HG03432 (cell line): Measurements from ENCODE around the gene NOC2L.

Experiments used
- ATAC-seq: cut with Tn5 transposase; IDR thresholded peaks from one replicate; pipeline ENCODE4 v1.9.1; 2021; ENCODE audit warnings: mild to moderate bottlenecking, moderate library complexity; ENCODE audit not compliant: unreplicated experiment

NOC2L gene

DNA sequence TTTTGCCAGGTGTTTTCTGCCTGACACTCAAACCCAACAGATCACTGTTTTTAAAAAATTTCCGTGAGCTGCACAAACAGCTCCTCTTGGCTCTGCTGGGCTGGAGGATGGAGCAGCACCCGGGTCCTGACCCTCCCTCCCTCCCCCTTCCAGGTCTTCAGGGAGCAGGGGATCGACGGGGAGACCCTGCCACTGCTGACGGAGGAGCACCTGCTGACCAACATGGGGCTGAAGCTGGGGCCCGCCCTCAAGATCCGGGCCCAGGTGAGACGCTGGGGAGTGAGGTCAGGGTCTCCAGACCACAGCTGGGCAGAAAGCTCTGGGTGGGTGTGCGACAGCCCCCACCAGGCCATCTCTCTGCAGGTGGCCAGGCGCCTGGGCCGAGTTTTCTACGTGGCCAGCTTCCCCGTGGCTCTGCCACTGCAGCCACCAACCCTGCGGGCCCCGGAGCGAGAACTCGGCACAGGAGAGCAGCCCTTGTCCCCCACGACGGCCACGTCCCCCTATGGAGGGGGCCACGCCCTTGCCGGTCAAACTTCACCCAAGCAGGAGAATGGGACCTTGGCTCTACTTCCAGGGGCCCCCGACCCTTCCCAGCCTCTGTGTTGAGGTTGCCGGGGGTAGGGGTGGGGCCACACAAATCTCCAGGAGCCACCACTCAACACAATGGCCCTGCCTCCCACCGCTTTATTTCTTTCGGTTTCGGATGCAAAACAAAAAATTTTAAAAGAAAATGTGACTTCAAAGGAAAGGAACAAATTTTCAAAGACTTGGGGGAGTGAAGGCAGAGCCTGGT is 15.3 kb downstream of the NOC2L start:
- ATAC-seq, result no peak

DNA sequence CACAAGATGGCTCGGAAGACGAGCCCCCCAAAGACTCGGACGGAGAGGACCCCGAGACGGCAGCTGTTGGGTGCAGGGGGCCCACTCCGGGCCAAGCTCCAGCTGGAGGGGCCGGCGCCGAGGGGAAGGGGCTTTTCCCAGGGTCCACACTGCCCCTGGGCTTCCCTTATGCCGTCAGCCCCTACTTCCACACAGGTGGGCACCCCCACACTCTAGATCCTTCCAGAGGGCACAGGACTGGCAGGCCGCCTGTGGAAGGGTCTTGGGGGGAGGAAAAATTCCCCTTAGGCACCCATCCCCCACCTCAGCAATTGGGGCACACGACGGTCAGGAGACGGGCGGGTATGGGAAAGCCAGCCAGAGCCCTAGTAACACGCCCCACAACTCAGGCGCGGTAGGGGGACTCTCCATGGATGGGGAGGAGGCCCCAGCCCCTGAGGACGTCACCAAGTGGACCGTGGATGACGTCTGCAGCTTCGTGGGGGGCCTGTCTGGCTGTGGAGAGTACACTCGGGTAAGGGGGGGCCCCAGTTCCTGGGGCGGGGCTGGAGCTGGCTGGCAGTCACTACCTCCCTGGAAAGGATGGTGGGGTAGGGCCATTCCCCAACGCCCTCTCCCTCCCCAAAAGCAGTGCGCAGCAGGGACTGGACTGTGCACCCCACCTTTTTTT is 16.1 kb downstream of the NOC2L start:
- ATAC-seq, result no peak

DNA sequence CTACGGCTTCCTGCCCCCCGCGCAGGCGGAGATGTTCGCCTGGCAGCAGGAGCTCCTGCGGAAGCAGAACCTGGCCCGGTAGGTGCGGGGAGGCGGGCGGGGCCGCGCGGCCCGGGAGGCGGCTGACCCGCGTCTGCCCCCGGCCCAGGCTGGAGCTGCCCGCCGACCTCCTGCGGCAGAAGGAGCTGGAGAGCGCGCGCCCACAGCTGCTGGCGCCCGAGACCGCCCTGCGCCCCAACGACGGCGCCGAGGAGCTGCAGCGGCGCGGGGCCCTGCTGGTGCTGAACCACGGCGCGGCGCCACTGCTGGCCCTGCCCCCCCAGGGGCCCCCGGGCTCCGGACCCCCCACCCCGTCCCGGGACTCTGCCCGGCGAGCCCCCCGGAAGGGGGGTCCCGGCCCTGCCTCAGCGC is 16.6 kb downstream of the NOC2L start:
- no peak for ATAC-seq

DNA sequence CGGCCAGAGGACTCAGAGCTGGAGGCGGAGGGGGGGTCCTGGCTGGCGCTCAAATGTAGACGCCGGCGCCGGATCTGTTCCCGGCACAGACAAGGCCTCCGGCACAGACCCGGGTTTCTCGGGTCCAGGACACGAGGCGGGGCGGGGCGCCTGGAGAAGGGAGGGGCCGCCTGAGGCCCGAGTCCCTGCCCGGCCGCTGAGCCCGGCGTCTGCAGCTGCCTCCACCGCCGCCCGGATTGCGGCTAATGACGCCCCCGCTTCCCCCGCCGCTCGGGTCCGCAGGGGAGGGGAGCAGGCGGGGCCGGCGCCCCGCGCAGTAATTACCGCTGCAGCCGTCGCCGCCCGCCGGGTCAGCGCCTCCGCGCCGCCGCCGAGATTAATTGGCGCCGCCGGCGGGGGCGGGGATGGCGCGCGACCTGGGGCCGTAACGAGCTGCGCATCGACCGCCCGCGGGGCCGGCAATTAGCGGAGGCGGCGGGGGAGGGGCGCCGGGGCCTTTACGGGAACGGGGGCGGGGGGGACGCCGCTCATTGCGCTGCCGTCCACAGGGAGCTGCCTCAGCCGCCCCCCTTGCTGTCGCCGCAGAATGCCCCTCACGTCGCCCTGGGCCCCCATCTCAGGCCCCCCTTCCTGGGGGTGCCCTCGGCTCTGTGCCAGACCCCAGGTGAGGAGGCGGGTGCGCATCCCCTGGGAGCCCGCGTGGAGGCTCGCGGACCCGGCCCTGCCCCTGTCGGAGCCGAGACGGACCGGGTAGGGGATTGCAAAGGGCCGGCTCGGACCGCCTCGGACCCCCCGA is 17.3 kb downstream of the NOC2L start:
- no peak for ATAC-seq

DNA sequence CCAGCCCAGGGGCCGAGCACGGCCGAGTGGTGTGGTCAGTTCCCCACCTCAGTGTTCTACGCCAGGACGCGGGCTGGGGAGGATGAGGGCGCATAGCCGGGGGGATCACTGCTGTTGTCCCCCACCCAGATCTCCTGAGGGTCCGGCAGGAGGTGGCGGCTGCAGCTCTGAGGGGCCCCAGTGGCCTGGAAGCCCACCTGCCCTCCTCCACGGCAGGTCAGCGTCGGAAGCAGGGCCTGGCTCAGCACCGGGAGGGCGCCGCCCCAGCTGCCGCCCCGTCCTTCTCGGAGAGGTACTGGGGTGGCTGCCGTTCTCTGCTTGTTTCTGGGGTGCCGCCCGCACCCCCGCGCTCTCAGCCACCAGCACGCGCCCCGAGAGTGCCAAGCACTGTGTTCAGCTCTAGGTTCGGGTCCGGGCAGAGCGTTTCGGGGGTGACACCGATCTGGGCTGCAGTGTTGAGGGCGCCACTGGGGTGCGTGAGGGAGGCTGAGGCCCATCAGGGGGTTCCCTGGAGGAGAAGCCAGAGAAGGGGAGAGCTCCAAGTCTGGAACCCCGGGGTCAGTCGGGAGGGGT is 18.0 kb downstream of the NOC2L start:
- ATAC-seq, result no peak

DNA sequence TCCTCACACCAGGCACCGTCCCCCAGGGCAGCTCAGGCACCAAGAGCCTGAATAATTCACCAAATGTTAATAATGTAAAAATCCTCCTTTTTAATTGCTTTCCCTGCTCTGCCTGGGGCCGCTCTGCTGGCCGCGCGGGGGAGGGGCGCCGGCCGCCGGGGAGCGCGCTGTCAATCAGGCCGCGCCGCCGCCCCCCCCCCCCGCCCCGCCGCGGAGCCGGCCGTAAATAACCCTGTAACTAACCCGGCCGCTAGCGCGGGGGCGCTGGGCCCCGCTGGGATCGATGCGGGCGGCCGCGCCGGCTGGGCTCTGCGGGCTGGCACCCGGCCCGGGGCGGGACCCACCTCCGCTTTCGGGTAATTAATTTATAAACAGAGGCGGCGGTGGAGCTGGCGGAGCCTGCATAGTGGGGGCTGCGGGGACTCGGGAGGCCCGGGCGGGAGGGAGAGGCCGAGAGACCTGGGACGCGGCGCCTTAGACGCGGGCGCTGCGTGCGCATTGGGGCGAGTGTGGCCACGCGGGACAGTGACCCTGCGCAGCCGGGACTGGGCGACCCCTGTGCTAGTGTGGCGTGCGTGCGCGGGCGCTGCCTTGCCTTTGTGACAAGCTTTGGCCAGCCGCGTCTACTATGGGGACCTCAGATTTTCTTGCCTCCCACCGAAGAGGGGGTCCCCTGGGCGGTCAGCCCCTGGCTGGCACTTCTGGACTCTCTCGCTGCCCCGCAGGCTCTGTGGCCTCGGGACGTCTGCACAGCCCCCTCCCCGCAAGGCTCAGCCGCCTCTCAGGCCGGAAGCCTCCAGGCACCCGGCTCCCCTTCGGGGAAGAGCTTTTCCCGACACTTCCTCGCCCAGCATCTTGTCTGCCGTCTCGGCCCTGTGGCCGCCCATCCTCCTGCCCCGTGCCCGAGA is 18.7 kb downstream of the NOC2L start:
- ATAC-seq, result no peak

DNA sequence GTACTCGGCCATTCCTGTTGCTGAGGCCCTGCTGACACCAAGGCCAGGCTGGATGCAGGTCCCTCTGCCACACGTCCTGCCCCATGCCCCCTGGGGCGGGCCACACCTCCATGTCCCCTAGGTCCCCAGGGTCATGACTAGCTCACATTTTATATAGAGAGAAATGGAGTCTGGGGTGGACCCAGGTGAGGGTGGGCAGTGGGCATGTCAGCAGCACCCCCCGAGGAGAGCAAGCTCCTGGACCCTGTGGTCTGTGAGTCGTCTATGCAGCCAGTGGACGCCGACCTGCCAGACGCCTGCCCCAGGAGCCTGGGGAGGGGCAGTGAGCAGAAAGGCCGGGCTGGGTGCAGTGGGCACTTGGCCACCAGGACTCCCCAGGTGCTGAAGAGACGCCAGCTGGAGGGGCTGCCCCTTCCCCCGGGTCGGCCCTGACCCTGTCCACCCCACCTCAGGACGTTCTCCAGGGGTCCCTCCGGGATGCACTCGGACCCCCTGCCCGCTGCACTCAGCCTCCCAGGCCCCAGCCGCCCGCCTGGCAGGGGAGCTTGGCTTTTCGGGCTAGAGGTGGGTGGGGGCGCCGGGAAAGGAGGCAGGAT is 19.4 kb downstream of the NOC2L start:
- ATAC-seq, result no peak

DNA sequence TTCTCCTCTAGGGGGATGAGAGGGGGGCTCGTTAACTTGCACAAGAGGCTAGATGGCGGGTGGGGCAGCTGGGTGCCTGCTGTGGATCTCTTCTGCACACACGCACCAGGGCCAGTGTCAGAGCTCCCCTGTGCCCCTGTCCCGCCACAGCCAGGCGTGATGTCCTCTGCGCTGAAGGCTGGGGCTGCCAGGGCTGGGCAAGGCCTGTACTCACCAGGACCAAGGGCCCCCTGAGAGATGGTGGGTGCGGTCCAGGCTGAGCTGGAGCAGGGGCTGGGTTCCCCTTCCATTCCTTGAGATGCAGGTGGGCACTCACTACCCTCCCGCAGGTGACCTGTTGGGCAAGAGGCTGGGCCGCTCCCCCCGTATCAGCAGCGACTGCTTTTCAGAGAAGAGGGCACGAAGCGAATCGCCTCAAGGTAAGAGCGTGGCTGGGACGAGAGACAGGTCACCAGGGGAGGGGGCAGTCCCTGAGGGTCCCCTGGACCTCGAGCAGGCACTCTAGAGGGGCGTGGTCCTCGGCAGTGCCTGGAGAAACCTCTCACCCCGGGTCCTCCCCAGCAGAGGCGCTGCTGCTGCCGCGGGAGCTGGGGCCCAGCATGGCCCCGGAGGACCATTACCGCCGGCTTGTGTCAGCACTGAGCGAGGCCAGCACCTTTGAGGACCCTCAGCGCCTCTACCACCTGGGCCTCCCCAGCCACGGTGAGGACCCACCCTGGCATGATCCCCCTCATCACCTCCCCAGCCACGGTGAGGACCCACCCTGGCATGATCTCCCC is 20.2 kb downstream of the NOC2L start:
- ATAC-seq, result no peak

DNA sequence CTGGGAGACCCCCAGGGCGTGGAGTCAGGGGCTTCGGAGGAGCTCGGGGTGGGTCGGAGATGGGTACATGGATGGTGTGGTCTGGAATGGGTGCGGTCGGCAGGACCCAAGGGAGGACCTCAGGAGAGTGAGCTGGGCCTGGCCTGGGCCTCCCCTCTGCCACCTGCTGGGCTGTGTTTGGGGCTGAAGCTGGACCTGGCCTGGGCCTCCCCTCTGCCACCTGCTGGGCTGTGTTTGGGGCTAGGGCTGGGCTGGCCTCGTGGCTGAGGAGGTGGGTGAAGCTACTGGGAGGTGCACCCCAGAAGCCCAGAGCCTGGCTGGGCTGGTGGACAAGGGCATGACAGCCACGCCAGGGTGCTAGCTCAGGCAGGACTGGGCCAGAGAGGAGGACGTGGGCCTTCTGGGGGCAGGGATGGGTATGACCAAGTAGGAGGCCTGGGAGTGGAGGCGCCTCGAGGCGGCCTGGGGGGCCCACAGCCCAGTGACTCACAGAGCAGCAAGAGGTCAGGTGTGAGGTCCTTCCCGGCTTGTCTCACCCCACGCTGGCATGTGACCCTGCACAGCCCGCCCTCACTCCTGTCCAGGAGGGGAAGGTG is 20.9 kb downstream of the NOC2L start:
- no peak for ATAC-seq

DNA sequence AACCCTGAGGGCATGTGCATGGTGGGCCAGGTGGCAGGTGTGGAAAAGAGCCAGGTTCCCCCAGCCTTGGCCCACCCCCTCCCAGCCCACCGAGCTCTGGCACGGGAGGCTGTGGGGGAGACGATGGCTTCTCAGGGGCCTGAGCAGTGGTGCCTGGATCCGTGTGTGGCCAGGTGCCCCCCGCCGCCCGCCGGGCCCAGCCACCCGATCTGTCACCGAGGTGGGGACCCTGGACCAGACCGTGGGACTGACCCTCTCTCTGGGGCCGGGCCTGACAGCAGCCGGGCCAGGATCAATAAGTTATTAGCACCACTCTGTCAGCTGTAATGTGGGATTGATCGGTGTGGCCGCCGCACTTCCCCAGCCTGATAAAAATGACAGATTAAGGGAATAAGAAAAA is 21.5 kb downstream of the NOC2L start:
- ATAC-seq, result no peak

DNA sequence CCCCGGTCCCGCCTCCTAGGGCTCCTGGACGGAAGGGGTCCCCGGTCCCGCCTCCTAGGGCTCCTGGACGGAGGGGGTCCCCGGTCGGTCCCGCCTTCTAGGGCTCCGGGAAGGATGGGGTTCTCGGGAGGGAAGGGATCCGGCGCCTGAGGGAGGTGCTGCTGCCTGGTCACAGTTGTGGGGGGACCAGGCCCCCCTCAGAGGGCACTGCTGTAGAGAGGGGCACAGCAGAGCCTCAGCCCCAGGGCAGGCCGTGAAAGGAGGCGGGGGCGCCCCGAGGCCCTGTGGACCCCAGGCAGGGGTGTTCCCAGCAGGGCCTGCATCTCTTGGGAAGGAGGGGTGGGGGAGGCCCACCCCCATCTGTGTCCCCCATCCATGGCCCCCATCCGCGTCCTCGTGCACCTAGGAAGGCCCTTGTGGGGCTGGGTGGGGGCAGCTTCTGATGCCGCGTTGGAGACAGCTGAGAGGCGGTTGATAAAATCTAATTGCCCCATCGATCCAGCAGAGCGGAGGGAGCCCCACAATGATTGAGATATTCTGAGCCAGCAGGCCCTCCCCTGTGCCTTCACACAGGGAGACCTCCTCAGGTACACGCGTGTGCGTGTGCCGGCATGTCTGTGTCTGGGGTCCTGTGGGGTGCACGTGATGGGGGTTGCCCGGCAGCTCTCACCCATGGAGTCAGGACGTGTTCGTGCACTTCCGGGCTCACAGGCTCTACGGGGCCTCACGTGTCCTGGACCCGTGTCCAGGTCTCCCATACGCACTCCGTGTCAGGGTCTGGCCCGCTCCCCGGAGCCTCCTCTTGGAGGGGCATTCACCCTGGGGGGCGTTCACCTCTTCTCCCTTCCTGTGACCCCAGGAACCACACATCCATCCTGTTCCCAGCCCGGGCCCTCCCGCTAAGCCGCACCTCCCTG is 22.4 kb downstream of the NOC2L start:
- ATAC-seq, result no peak

DNA sequence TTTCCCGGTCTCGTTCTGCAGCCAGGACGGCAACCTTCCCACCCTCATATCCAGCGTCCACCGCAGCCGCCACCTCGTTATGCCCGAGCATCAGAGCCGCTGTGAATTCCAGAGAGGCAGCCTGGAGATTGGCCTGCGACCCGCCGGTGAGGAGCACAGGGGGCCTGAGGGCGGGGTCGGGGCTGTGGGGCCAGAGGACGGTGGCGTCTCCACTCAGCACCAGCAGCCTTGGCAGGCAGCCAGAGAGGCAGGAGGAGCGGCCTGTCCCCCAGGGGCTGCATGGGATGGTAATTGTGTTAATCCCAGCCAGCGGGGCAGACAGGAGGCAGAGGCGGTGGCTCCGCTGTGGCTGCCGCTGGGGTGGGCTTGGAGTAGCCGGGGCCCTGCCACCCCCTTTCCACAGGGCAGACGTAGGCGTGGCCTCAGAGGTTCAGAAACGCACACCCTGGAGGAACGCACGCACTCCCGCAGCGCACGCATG is 23.3 kb downstream of the NOC2L start:
- no peak for ATAC-seq

DNA sequence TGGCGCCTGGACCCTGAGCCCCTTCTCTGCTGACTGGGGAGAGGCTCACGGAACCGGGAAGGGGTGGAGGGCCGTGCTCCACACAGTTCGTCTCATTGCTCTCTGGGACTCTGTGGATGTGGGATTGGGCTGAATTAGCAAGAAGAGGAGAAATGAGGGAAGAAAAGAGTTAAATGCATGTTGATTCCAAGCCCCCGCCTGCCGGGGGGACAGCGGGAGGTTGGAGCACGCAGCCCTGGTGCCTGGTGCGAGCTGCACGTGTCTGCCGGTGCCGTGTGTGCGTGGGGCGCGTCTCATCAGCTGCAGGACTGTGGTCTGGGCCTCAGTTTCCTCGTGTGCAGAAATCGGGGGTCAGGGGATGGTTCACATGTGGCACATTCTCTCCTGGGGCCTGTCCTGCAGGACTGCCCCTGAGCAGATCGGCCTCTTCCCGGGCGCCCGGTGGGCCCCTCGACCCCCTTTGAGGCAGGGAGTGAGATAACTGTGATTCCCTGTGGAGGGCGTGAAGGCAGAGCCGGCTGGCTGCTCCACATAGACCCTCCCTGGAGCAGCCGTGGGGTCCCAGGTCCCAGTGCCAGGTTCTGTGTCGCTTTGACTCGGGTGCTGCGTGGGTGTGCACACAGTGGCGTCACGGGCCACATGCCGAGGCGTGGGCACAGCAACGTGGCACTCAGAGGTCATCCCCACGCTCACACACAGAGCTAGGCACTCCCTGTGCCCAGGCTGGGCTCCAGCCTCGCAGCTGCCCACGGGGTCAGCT is 23.9 kb downstream of the NOC2L start:
- no peak for ATAC-seq

DNA sequence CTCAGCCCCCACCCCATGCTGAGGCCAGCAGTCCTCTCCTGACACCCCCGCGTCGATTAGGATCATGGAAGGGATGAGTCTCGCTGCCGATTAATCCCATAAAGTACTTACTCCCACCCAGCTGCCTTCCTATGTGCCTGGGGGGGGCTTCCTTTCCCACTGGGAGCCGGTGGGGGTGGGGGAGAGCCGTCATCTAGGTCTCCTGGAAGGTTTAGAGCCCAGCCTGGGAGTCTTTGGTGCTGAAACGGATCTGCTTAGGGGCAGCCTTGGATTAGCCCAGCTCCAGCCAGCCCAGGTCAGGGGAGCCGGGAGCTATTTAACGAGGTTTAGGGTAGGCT is 25.5 kb downstream of the NOC2L start:
- ATAC-seq, result no peak

DNA sequence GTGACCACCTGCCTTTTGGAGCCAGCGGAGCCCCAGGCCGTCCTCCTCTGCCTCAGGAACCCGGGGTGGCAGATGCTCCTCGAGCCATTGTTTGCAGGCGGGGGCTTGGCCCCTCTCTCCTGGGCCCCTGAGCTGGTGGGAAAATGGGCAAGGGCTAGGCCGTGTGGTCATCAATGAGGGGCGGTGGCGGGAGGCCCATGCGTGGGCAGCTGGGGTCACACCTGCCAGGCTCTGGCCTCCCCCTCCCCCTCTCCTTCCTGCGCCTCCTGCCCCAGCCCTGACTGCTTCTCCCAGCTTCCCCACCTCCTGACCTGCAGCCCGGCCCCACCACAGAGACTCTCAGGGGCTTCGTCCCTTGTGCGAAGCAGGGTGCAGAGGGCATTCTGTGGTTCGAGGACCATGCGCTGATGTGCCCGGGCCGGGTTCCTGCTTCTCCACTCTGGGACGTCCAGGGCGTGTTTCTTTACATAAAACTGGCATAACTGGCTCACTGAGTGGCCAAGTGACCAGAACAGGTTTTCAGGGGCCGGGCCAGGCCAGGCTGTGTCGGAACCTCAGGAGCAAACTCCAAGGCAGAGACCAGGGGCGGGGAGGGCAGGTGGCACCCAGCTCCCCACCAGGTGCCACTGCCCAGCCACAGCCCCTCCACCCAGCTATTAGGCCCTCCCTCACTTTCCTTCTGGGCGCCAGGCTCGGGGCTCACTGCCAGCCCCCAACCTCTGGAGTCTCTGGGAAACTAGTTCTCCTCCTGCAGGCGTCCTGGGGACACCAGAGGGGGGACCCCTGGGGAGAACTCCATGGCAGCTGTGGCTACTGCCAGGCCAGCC is 26.1 kb downstream of the NOC2L start:
- no peak for ATAC-seq

DNA sequence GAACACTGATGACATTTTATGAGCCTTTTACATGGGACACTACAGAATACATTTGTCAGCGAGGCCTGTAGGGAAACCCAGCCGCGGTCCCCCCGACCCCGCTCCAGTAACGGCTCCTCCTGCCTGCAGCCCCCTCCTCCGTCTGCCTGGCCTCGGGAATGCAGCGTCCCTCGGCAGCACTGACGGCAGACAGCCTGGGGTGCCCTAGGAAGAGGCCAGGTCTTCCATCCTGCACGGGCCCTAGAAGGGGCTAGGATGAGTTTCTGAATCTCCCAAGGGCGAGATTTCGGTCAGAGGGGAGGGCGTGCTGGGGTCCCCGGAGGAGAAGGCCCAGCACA is 26.9 kb downstream of the NOC2L start:
- no peak for ATAC-seq
